ENCODE data around the gene PAQR7.

Gene PAQR7

GRCh38 chr1:25875154-25875855 lies at the start of gene PAQR7:
TSS of gene PAQR7 (minus strand) at chr1:25875708. CDS start at chr1:25863839, 11,869 bp downstream.
- peak; percentile 85 for DNase-seq

GRCh38 chr1:25924454-25924853 lies 48.9 kb upstream of the PAQR7 start:
- no peak for DNase-seq

GRCh38 chr1:25922971-25923552 lies 47.6 kb upstream of the PAQR7 start:
- peak; percentile 52 for DNase-seq

GRCh38 chr1:25922056-25922970 lies 46.8 kb upstream of the PAQR7 start:
- DNase-seq: peak; percentile 47

- DNase-seq: no peak
Measured at GRCh38 chr1:25918615-25919014, 43.1 kb upstream of the PAQR7 start.

GRCh38 chr1:25917996-25918395 lies 42.5 kb upstream of the PAQR7 start:
- no peak for DNase-seq

GRCh38 chr1:25916460-25916859 lies 41.0 kb upstream of the PAQR7 start:
- no peak for DNase-seq

DNA sequence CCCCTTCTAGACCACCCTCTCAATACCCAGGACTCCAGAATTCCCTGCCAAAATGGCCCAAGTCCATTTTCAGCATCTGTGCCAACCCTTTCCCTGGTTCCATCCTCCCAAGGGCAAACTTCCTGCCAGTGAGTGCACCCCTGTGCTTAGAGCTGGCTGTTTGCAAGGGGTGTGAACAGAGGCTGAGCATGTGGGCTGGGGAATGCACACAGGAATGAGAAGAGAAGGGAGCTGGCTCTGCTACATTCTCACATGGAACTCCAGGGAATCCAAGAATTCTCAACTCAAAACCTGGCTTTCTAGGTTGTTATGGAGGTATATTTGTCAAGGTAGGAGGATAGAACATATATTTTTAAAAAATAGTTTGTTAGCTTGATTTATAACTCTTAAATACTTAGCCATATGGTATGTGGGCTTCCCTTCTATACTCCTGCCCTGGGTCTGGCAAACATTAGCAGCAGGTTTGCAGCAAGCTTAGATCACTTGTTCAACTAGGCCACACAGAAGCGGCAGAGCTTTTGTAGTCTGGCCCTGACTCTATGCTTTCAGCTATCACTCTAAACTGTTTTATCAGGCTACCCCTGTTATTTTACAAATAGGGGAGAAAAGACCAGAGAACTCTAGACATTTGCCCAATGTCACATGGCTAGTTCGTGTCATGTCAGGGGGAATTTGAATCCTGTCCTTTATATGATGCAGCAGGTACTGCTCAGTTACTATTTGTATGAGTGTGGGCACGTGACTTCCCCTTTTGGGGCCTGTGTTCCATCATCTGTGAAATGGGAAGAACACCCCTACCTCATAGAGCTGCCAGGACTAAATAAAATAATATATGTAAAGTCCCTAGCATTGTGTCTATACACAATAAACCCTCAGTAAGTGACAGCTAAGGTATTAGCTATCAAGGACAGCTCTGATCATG lies 38.8 kb upstream of the PAQR7 start:
- DNase-seq: no peak

GRCh38 chr1:25913206-25913605 lies 37.7 kb upstream of the PAQR7 start:
- DNase-seq: no peak

DNA sequence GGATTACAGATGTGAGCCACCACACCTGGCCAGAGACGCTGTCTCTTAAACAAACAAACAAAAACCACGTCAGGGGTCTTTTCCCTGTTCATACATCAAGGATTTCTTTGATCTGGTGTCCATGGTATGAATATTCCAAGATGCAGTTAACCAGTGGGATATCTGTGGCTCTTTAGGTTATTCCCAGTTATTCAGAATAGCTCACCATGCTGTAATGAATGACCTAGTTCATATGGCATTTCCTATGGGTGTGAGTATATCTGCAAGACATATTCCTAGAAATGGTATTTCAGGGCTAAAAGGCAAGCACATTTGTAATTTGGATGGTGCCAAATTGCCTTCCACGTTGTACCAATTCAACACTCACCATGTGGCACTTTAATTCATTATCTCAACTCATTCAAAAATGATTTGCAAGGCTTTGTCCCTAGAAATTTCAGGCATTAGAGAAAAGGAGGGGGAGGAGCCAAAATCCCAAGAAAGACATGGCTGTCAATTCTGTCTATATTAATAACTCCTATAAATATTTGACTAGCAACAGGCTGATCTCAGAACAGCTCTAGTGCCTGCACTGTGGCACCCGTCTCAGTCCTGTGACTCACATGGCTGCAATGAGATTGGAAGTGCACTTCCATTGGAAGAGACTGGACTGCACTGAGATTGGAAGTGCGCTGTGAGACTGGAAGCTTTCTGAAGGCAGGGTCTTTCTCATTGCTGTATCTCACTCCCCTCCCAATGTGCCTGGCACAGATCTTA lies 36.7 kb upstream of the PAQR7 start:
- DNase-seq: peak; percentile 86

DNA sequence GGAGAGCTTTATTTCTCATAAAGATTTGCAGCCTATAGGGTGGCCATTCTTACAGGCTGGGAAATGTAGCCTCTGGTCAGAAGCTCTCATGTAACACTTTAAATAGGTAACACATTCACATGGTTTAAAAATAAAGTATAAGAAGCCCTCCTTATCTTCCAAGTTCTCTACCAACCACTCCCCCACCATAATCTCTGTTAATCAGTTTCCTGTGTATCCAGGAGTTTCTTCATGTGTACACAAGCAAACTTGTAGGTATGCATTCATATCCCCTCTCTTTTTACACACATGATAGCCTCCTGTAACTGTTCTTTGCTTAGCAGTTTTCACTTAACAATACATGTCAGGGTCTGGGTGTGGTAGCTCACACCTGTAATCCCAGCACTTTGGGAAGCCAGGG lies 35.7 kb upstream of the PAQR7 start:
- DNase-seq: no peak

DNA sequence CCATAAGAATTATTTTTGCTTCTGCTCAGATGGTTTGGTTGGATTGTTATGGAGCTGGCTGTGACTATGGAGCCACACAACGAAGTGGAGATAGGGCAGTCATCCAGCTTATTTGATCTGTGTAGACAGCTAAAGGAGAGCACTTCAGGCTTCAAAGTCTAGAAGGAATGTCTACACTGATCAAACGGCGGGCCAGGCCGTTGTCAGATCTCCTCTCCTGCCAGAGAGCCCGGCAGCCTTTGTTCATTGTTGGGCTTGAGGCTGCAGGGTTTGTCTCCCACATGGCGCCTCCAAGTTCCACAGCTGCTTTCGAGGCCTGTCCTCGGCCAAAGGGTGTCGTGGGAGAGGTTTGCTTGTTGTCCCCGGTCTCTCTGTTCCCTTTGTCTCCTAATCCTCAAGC lies 33.5 kb upstream of the PAQR7 start:
- no peak for DNase-seq

- DNase-seq: no peak
Measured at GRCh38 chr1:25908161-25908560, 32.7 kb upstream of the PAQR7 start.

GRCh38 chr1:25907601-25908000 lies 32.1 kb upstream of the PAQR7 start:
- no peak for DNase-seq

- no peak for DNase-seq
Measured at GRCh38 chr1:25906644-25907300, 31.3 kb upstream of the PAQR7 start.

DNA sequence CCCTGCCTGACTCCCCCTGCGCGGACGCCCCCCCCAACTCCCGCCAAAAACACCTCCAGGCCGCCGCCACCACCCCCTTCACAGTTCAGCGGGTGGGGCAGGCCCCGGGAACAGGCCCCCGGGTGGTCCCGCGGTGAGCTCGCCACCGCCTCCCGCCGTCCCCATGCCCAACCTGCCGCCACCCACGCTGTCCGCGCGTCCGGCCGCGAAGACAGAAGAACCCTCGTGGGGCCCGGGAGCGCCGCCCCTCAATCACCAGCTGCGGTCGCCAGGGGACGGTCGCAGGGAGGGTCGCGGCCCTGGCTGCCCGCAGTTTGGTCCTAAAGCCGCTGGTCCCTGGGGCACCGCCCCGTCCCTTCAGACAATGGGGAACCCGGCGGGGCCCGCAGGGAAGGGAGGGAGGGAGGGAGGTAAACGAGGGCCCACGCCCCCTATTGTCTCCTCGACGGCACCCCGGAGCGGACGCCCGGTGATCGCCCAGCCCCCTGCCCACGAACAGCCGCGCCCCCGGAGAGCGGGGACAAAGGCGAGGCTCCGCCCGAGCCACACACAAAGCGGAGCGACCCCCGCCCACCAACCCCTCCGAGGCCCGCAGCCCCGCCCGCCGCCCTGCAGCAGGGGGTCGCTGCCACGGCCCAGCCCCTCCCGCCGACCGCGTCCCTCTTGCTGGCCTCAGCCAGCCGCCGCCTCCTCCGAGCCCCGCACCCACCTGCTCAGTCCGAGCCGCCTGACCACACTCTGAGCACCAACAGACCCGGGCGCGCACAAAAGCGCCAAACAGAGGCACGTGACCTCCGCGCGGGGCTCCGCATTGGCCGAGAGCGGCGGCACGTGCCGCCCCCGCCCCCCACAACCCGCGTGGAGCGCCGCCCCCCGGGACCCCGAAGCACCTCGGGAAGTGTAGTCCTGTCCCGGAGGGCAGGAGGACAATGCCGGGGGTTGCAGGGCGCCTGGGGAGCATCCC lies 30.5 kb upstream of the PAQR7 start, which contains the start of gene STMN1:
Gene STMN1, minus strand, starts transcription at position 740 of the 964 bp plus-strand sequence. CDS start 1,743 bp downstream, outside the sequence.
- DNase-seq: peak; percentile 96

DNA sequence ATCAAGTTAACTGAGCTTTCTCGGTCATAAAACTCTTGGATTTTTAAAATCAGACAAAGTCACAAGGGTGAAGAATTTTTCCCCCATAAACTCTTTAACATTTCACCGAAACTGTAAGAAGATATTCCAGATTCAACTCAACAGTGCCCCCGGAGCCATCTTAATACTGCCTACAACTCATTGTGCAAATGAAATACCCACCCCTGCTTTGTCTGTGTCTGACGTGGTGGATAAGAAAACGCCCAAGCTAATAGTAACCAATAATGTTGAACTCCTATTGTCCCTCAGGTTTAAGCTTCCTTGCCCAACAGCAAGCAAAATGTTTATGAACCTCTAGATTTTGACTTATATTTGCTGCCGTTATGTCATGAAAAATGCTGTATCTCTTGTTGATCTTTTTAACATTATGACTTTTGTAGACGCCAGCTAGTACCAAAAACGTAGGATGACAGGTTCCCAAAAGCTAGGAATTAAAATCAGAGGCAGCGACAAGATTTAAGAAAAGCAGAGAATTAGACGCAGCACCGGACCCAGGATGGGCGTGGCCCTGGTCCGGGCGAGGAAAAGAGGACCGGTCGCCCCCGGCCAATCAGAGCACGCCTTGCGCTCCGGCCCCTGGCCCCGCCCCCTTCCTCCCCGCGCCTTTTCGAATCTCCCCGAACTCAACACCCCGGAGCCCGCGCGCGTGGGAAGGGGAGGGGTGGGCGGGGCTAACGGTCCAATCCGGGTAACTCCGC lies 29.6 kb upstream of the PAQR7 start:
- DNase-seq: peak; percentile 95

- DNase-seq: no peak
Measured at GRCh38 chr1:25903986-25904385, 28.5 kb upstream of the PAQR7 start.

- no peak for DNase-seq
Measured at GRCh38 chr1:25902462-25902861, 27.0 kb upstream of the PAQR7 start.
